GM12891 (cell line): ENCODE data around the gene PSAT1.

ENCODE experiments used
- POLR2A ChIP-seq: IDR thresholded peaks from 2 replicates; pipeline ENCODE4 v1.6.1; 2011; ENCODE audit warnings: low read depth, low read length, control low read depth
- POLR2AphosphoS5 ChIP-seq: IDR thresholded peaks from 2 replicates; pipeline ENCODE4 v1.6.1; 2011; ENCODE audit warnings: low read depth, low read length, control low read depth
- POU2F2 ChIP-seq: IDR thresholded peaks from 2 replicates; pipeline ENCODE4 v1.6.1; 2011; ENCODE audit warnings: low read depth, mild to moderate bottlenecking, control low read depth, low read length, moderate library complexity
- TAF1 ChIP-seq: IDR thresholded peaks from 2 replicates; pipeline ENCODE4 v1.6.1; 2011; ENCODE audit warnings: low read depth, low read length, control low read depth

DNA sequence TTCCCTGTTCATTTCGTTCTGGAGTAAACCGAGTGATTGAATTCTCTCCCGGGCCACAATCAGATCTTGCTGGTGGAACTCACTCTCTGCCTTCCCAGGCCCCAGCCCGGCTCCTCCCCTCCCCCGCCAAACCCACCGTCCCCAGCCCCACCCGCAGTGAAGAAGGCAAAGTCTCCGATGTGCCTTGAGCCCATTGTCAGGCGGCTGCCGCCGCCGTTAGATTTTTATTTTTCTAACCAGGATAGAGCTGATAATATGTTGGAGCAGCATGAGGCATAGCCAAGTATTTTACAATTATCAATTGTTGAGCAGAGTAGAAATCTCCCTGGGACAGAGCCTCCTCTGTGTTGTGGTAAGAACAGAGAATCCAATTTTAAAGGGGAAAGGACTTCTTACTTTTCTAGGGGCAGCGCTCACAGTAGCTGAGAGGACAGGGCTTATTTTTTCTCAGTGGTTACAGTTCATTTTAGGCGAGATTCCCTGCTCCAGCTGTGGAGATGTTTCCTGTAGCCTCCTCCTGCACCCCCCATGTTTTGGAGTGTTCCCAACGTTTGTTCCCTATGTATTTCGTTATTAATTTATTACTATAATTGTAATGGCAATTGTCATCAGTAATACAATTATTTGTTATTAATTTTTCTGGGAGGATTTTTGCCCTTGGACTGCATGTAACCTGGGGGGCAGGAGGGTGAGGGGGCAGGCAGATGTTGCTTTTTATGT is 1.3 kb downstream of the PSAT1 start:
- no peak for TF ChIP-seq POLR2A
- no peak for TF ChIP-seq POLR2AphosphoS5
- no peak for TF ChIP-seq POU2F2
- no peak for TF ChIP-seq TAF1
